ENCODE results near the gene RTTN.

- TF ChIP-seq CTCF (IDR thresholded peaks at IDR 0.05; ENCODE audit: low read depth, low read length, missing input control), result no peak
- TF ChIP-seq REST (IDR thresholded peaks at IDR 0.05), result no peak
Observed at GRCh38 chr18:70221156-70221914, 15.8 kb upstream of the RTTN start.
